IPS-NIHi7 (cell line): ENCODE measurements around the gene GOLGA6D.
"Not testable (repeated sequence)": the region's sequence is repeated elsewhere in the genome, so short reads cannot be mapped to it uniquely, and the experiment has no call there.

ENCODE experiments used
- DNase-seq: peaks from one replicate; pipeline ENCODE4 v3.0.0; 2012; ENCODE audit warnings: mixed read lengths; ENCODE audit errors: extremely low spot score

GOLGA6D gene

DNA sequence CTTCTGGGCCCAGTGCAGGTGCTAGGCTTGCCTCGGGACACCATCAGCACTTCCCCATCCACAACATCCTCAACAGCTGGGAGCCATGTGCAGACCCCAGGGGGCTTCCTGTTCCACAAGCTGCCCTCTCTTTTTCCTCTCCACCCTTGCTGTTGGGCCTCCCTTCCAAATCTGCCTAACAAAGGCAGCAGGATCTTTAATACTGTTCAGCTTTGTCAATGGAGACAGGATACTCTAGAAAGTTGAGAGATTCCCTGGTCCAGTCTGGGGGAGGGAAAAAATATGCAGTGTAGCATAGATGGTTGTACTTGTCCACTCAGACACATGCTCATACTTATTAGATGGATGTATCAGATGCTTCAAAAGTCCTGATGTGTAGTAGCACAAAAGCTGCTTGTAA, 4.1 kb upstream of the GOLGA6D start:
- DNase-seq = not testable (repeated sequence)

DNA sequence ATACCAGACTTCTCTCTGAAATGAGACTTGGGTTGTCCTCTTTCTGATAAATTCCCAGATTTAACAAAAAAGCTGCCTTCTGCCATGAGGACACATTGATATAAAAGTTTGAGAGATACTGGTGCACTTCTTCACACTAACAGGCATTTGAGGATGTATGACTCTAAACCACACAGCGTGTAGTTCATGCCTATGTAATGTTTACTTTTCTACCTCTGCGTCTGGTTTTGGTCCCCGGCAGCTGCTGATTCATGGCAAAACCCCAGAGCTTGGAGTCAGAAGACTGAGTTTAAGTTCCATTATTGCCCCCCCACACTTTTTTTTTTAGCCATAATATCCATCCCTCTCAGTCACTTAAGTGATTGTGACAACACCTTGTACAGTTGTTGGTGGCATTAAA, 1.5 kb downstream of the GOLGA6D start:
- DNase-seq = not testable (repeated sequence)

DNA sequence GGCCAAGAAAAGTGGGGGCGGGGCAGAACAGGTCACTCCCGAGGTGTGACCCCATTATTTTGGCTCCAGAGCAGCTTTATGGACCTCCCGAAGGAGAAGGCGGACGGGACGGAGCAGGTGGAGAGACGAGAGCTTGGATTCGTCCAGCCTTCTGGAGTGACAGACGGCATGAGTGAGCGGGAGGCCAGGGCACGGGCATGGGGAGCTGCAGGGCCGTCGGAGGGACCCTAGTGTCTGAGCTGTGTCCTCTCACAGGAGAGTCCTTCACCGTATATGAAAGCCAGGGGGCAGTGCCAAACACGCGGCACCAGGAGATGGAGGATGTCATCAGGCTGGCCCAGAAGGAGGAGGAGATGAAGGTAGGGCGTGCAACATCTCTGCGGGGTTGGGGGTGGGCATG, 11.0 kb downstream of the GOLGA6D start:
- DNase-seq = not testable (repeated sequence)

DNA sequence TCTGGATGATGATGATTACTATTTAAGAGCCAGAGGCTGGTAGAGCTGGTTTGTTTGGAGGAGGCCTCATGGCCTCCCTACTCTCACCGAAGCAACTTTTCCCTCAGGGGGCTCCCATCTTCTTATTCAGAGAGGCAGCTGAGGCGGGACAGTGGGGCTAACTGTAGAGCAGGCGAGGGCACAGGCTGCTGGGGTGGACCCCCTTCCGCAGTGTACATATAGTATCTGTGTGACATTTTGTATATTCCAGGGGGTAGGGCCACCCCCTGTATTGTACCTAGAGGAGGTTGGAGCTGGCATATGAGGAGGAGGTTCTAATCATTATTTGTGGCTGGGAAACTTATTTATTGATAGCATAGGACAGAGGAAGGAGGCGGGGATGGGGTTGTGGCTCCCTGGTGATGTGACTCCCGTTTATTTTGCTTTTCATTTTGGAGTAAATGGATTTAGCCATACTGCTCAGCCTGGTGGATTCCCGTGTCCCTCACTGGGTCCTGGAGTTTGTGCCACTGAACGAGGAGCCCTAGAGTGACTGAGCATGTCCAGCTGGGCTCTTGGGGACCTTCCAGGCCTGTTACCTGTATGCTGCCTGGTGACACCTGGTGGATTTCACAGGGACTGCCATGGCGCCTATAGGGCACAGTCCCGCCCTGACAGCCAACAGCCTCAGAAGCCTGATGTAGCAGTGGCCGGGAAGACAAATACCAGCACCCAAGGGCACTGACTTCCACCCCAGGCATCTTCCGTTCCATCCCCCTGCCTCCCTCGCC, 16.1 kb downstream of the GOLGA6D start:
- not testable (repeated sequence) for DNase-seq

DNA sequence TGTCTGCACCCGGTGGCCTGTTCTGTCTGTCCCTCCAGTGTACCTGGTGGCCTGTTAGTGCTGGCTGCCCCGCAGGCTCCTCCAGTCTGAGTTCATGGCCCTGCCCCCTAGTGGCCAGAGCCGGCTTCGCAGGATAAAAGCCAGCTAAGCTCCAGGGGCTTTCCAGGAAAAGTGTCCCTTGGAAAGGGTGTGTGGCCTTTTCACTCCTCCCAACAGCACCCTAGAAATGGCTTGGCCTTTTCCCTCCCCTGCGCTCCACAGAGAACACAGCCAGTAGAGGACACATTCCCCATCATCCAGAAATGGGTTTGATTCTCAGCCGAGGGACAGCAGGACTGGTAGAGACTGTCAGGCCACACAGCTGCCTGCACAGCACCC, 16.7 kb downstream of the GOLGA6D start:
- DNase-seq = not testable (repeated sequence)

DNA sequence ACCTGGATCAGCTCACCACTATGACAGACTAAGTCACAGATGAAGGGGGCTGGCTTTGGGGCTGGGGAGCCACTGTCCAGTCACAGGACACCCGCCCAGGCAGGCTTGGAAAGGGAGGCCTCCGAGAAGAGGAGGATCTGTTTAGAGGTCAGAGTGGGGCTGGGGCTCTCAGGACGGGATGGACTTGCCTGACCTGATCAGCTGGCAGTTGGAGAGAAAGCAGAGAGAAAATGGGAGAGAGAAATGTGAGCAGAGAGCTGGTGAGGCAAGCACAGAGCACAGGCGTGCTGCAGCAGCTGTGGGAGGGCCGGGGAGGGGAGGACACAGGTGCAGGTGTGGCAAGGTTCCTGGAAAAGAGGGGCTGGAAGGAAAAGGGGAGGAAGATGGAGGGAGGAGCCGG, 17.4 kb downstream of the GOLGA6D start:
- not testable (repeated sequence) for DNase-seq

DNA sequence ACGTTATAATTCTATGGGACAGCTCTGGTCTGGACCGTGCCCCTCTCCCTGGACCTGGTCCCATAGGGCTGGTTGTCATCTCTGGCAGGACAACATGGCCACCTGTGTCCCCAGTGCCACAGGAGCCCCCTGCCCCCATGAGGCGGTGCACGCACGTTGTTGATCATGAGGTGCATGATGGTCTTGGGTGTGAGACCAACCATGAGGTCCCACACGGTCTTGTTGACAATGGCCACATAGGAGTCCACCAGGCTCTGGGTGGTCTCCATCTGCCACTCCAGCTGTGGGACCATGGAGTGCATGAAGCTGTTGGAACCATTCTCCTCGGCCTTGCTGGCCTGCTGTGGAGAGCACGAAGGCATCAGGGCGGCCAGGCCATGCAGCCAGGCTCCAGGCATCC, 19.7 kb downstream of the GOLGA6D start:
- DNase-seq = no peak

DNA sequence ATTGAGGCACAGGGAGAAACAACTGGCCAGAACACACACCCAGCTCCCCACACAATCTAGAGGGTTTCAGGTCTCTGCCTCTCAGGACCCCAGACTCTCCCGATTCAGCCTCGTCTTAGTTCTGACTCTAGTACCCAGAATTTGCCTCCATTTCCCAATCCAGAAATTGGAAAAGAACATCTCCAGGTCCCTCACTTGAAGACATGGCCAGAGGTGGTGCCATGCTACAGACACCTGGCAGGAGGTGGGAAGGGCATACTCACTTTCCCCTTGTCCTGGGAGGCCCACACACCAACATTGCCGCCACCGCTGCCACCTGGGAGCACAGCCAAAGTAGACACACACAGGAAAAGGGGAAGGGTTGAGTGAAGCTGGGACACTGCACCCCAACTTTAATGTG, 20.1 kb downstream of the GOLGA6D start:
- DNase-seq = not testable (repeated sequence)

DNA sequence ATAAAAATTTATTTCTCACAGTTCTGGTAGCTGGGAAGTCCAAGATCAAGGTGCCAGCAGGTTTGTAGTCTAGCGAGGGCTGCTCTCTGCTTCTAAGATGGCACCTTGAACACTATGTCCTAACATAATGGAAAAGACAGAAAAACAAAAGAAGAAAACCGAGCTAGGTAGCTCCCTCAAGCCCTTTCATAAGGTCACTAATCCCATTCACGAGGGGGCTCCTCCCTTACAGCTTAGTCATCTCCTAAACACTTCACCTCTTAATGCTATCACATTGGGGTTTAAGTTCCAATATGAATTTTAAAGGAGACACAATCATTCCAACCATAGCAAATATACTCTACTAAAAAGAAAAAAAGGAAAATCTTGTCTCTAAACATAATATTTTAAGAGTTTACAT, 23.6 kb downstream of the GOLGA6D start:
- no peak for DNase-seq

DNA sequence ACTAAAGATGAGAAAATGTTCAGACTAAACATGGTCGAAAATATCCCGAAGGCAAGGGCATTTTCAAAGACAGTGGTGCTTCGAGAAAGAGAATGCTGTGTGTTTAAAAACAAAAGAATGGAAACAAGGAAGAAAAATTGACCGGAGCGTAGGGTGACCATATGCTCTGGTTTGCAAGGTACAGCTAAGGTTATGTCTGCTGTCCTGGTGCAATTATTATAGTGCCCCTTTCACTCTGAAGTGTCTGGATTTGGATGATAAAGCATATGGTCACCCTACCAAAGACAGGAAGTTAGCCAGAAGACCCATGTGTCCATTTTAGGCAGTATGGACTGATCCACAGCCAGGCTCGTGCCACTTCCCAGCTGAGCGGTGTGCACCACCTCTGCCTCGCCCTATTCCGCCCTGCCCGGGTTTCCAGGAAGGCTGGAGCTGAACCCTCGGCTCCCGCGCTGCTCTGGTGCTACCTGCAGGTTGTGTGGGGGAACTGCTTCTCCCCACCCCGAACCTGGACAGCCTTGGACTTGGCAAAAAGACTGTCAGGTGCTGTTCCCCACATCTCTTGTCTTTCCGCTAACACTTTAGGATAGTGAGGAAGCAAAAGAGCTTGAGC, 25.2 kb downstream of the GOLGA6D start:
- peak; percentile 90 for DNase-seq

DNA sequence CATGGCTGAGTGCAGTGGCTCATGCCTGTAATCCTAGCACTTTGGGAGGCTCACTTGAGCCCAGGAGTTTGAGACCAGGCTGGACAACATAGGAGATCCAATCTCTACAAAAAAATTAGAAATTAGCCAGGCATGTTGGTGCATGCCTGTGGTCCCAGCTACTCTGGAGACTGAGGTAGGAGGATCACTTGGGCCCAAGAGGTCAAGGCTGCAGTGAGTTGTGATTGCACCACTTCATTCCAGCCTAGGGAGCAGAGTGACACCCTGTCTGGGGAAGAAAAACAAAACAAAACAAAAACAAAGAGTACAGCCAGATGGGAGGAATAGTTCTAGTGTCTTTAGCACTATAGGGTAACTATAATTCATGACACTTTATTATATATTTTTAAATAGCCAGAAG, 27.1 kb downstream of the GOLGA6D start:
- DNase-seq = no peak

DNA sequence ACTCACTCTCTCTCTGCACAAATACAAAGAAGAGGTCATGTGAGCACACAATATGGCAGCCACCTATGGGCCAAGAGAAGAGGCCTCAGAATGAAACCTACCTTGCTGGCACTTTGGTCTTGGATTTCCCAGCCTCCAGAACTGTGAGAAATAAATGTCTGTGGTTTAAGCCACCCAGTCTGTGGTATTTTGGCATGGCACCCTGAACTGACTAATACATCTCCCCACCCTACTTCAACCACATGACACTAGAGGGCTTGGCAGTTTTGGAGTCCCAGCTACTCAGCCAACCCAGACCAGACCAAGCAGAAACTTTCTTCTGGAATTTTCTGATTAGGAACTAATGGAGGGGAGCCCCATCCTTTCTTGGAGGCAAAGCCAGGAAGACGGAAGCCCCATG, 29.9 kb downstream of the GOLGA6D start:
- DNase-seq = not testable (repeated sequence)

DNA sequence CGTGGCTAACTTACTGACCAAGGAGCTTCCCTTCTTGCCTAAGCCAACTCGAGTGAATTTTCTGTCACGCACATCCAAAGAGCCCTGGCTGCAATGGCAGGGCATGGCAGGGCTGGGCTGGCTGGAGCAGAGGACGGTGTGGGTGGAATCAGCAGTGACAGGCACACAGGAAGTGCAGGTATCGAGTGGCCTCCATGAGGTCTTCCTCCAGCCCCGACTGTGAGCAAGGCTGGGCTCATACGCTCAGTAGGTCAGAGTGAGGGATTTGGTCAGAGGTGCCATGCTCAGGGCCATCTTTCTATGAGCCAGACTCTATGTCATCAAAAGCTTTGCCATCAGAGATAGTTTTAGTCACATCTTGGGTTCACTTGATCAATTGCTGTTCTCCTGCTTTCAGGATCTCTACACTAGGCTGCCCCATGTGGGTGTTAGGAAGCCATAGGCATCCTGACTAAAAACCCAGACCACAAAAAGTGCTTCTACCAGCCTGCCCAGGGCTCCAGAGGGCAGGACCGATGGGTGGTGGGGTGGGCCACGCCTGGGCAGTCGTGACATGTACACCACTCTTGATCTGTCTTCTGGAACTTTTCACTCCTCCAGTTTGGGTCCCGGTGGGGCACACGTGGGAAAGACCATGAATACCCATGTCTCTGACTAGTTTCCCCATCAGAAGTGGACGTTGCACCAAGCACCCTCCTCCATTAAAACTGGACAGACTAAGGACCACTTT, 30.6 kb downstream of the GOLGA6D start:
- DNase-seq = no peak

DNA sequence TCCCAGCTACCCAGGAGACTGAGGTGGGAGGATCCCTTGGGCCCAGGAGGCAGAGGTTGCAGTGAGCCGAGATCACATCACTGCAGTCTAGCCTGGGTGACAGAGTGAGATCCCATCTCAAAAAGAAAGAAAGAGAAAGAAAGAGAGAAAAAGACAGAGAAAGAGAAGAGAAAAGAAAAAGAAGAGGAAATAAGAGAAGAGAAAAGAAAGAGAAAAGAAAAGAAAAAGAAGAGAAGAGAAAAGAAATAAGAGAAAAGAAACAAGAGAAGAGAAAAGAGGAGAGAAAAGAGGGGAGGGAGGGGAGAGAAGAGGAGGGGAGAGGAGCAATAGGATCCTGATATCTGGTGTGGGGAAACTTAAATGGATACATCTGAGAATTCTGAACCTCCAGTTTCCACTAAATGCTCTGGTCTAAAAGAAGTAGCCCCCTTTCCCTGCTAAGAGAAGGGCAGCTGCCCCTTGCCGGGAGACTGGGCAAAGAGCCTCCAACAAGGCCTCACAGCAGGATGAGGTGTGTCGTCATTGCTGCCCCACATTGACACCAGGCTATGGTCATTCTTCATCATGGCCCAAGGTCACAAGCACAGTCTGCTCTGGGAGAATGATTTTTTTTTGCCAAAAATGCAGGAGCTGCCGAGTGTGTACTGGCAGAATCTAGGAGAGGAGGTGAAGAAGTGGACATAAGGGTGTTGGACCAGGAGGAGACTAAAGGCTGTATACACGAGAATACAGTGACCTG, 32.1 kb downstream of the GOLGA6D start:
- DNase-seq = no peak

DNA sequence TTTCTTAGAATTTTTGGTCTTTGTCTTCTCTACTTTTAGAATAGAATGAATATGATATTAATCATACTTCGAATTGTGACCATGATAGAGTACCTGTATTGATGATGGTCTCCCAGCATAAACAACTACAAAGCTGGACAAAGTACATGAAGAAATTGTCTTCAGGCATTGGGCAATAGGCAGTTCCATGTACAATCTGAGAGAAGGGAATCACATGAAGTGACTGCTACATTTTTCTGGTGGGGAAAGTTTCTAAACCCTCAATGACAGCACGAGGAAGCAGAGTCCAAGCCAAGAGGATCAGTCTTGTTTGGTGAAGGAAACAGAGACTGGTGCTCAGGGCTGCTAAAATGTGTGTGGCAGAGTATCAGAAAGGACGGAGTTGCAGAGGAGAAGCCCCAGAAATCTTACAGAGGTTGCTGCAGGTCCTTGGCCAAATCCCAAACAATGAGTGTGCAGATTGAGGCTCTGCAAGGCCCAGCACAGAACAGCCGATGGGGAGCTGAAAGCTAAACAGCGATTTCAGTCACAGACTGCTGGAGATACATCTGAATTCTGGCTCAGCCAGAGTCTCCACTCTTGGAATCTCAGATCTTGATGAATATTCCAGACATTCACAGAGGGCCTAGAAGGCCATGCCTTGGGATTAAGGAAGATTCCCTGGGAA, 36.7 kb downstream of the GOLGA6D start:
- DNase-seq = not testable (repeated sequence)

DNA sequence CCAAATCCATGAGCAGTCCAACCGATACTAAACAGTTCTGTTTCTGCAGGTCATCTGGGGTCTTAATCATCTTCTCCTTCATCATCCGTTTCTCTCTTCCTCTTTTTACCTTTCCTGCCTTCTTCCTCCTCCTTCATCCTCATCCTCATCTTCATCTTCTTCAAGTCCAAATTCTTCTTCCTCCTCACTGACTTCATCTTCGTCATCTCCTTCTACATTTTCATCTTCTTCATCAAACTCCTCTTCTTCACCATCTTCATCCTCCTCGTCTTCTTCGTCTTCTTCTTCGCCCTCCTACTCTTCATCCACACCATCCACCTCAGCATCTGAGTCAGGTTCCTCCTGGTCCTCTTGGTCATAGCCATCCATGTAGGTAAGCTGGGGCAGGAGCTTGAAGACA, 39.1 kb downstream of the GOLGA6D start:
- DNase-seq = no peak

DNA sequence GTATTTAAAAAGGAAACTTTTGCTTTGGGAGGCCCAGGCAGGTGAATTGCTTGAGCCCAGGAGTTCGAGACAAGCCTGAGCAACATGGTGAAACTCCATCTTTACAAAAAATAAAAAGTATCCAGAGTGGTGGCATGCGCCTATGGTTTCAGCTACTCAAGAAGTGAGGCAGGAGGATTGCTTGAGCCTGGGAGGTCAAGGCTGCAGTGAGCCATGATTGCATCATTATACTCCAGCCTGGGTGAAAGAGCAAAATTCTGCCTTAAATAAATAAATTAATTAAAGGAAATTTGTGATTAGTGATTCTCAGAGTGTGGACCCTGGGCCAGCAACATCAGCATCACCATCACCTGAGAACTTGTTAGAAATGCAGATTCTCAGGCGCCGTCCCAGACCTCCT, 43.3 kb downstream of the GOLGA6D start:
- no peak for DNase-seq

DNA sequence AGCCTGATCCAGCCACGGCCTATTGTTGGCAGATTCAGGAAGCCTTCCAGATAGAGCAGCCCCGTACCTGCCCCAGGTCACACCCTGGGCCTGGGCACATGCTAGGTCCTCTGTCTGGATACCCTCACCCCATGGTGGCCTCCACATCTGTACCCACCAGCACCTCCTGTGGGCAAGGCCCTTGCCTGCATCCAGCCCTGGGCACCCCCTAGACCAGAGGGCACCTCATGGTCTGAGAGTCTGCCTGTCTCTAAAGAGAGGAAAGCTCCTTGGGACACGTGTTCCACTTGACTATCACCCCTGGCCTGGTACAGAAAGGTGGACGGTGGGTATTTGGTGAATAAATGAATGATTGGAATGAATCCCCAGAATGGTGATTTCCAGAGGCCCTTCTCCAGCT, 44.4 kb downstream of the GOLGA6D start:
- DNase-seq = no peak

DNA sequence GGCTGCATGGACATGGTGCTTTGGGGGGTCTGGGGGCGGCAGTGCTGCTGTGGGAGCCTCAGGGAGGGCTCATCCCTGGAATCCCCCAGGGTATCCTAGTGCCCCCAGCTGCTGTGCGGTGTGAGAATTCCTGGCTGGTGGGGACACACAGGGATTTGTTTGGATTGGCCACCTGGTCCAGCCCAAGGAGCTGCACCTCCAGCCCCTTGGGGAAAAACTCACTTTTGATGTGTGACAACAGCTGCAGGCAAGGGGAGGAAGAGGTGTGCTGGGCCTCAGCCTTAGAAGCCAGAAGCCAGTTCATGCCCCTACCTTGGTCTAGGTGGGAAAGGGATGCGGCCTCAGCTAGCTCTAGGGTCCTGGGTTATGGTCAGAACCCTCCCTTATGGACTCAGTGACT, 44.9 kb downstream of the GOLGA6D start:
- DNase-seq = no peak

DNA sequence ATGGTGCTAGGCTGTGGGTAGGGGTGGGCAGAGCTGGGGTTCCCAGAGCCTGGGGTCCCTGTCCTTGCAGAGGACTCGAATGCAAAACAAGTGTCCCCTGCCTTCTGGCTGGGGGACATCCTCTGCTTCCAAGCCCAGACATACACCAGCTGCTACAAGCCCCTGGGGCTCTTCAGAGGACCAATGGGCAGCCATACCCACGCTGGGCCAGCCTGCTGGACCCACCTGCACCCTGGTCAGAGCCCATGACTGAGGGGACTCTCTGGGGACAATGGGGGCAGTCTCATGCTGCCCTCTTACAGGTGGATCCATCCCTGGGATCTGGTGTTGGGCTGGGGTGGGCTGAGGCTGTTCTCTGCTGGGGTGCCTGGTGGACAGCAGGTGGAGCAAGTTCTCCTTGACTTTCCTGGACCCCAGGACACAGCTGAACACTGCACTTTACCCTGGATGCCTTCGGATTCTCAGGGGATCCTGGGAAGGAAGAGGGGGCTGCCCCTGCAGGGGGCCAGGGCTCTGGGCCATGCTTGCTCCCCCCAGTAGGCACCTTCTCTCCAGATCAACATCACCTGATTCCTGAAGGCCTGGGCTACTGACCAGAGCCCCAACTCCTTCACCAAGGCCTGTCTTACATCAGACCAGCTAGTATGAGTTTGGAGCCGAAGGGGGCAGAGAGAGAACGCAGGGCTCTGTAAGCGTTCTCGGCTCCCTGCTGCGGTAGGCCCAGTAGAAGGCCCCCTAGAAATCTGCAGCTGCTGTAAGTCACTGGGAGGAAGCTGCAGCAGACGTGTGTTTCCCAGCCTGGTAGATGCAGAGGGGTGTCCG, 46.1 kb downstream of the GOLGA6D start:
- no peak for DNase-seq

DNA sequence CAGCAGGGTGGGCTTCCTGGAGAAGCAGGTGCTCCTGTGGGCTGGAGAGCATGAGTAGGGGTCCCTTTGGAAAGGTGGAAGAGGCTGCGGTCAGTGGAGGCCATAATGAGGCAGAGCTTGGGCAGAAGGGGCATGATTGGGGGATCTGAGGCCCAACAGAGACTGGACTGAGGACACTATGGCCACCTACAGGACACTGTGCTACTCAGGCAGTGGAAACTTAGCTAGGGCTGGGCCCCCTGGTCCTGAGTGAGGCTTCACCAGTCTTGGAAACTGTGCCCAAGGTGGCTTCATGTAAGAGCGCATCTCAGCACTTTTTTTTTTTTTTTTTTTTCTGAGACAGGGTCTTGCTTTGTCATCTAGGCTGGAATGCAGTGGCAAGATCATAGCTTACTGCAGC, 46.9 kb downstream of the GOLGA6D start:
- DNase-seq = no peak
